ENCODE data around the gene ELMO1. TPM values are rescaled to one million over a fixed set of nuclear protein-coding genes. Genes with fewer than 3 reads are reported as not detected.
A peak's percentile ranks its signal among the peaks of the same experiment; 100 is the strongest.

The ELMO1 gene
- total and polyA plus RNA-seq, 4 donors = 10.1 to 183 (median 34.4) TPM

DNA sequence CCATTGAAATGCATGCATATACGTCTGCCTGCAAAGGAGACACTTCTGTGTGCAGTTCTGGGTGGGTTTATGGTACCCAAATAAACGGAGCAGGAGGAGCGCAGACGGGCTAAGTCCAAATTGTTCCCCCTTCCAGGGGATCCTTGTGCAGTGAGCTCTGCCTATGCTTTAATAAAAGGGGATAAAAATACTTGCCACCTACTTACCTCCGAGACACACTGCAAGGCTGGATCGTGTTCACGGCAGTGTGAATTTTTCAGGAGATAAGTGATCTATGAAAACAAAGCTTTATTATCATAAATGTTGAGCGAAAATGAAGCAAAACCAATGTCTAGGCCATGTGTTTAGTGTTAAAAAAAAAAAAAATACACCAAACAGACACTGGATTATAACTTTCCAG lies 415.5 kb downstream of the ELMO1 start:
- Histone ChIP-seq H3K27ac (ENCODE audit: low read depth in 1 of 2, low read length in 1 of 2) (no peak overlapping the region), H3K4me1 (ENCODE audit: control insufficient read depth in 5 of 5, insufficient read depth in 5 of 5, low read length in 5 of 5) (peaks cover 0 to 19% (median 0%) of the 10 kb centered on the region in 5 donors), H3K36me3 (ENCODE audit: control insufficient read depth in 4 of 4, insufficient read depth in 4 of 4, low read length in 4 of 4) (no peaks in the 10 kb centered on the region), H3K4me3 (no peak overlapping the region), H3K27me3 (ENCODE audit: control insufficient read depth in 3 of 3, insufficient read depth in 3 of 3, low read length in 2 of 3) (no peaks in the 10 kb centered on the region), H3K9me3 (ENCODE audit: control insufficient read depth in 4 of 4, insufficient read depth in 3 of 4, low read length in 3 of 4) (peaks cover 0 to 3% (median 0%) of the 10 kb centered on the region in 4 donors), H3K9ac (ENCODE audit: insufficient read depth in 1 of 2, low read length in 2 of 2) (no peak overlapping the region)
- ATAC-seq (ENCODE audit: insufficient read depth, low FRiP score) = no peak
- no peak for TF ChIP-seq CTCF (IDR thresholded peaks at IDR 0.05; ENCODE audit: control extremely low read depth, extremely low read depth)
- no peak for DNase-seq
- WGBS, 2 donors = 98% methylated on average over 8 of the region's 8 CpGs

GRCh38 chr7:37032258-37032601 lies 416.4 kb downstream of the ELMO1 start:
- no peaks in the 10 kb centered on the region for H3K9me3 ChIP-seq (ENCODE audit: control insufficient read depth in 4 of 4, insufficient read depth in 3 of 4, low read length in 3 of 4)
- WGBS, 2 donors = 93 to 95% methylated on average over 4 of the region's 4 CpGs
- DNase-seq = no peak
- no peaks in the 10 kb centered on the region for H3K36me3 ChIP-seq (ENCODE audit: control insufficient read depth in 4 of 4, insufficient read depth in 4 of 4, low read length in 4 of 4)
- no peak for TF ChIP-seq CTCF (IDR thresholded peaks at IDR 0.05; ENCODE audit: control extremely low read depth, extremely low read depth)
- no peaks in the 10 kb centered on the region for H3K27me3 ChIP-seq (ENCODE audit: control insufficient read depth in 3 of 3, insufficient read depth in 3 of 3, low read length in 2 of 3)
- peaks cover 0 to 19% (median 0%) of the 10 kb centered on the region in 5 donors for H3K4me1 ChIP-seq (ENCODE audit: control insufficient read depth in 5 of 5, insufficient read depth in 5 of 5, low read length in 5 of 5)
- peak; percentile 8 for ATAC-seq (ENCODE audit: insufficient read depth, low FRiP score)
- H3K27ac ChIP-seq (ENCODE audit: low read depth in 1 of 2, low read length in 1 of 2) = peak overlapping the region; percentile 72 to 81
- H3K9ac ChIP-seq (ENCODE audit: insufficient read depth in 1 of 2, low read length in 2 of 2) = no peak overlapping the region
- H3K4me3 ChIP-seq = no peak overlapping the region

GRCh38 chr7:37031571-37032257 lies 416.9 kb downstream of the ELMO1 start:
- WGBS, 2 donors = 26 to 62% methylated on average over 9 of the region's 9 CpGs
- peak in 2 of 3 donors; percentile 63 to 78 for DNase-seq
- no peak overlapping the region for H3K4me3 ChIP-seq
- H3K36me3 ChIP-seq (ENCODE audit: control insufficient read depth in 4 of 4, insufficient read depth in 4 of 4, low read length in 4 of 4) = no peaks in the 10 kb centered on the region
- TF ChIP-seq CTCF (IDR thresholded peaks at IDR 0.05; ENCODE audit: control extremely low read depth, extremely low read depth) = no peak
- H3K9ac ChIP-seq (ENCODE audit: insufficient read depth in 1 of 2, low read length in 2 of 2) = no peak overlapping the region
- peak; percentile 98 for ATAC-seq (ENCODE audit: insufficient read depth, low FRiP score)
- peak overlapping the region; percentile 72 to 81 for H3K27ac ChIP-seq (ENCODE audit: low read depth in 1 of 2, low read length in 1 of 2)
- no peaks in the 10 kb centered on the region for H3K27me3 ChIP-seq (ENCODE audit: control insufficient read depth in 3 of 3, insufficient read depth in 3 of 3, low read length in 2 of 3)
- H3K4me1 ChIP-seq (ENCODE audit: control insufficient read depth in 5 of 5, insufficient read depth in 5 of 5, low read length in 5 of 5) = peaks cover 0 to 19% (median 0%) of the 10 kb centered on the region in 5 donors
- H3K9me3 ChIP-seq (ENCODE audit: control insufficient read depth in 4 of 4, insufficient read depth in 3 of 4, low read length in 3 of 4) = no peaks in the 10 kb centered on the region

All from lung (tissue), 12 donors.